SK-N-SH (cell line): ENCODE results near the gene LMOD2. TPM values are rescaled to one million over a fixed set of nuclear protein-coding genes. Genes with fewer than 3 reads are reported as not detected.

Experiments used
- CTCF ChIA-PET: fragments of 300-600, 350-600 bp; formaldehyde crosslinking; extraction: SDS; loops from one replicate; lab custom pipeline; 2021; lab: Yijun Ruan, JAX
- POLR2A ChIA-PET: fragments of 350-600 bp; sonication (Branson Sonifier 250); formaldehyde crosslinking; extraction: SDS; loops from one replicate; lab custom pipeline; 2020; ENCODE audit warnings: antibody characterized with exemption, inconsistent platforms; lab: Yijun Ruan, JAX
- DNase-seq: peaks from one replicate; pipeline ENCODE4 v3.0.0; 2012
- H2AFZ ChIP-seq: fragments of 200-600 bp; sonication (generic); 2 replicates; pipeline ENCODE4 v1.8.1; 2016; ENCODE audit warnings: antibody characterized with exemption, mild to moderate bottlenecking, low read depth
- H3F3A ChIP-seq: fragments of 200-600 bp; sonication (generic); replicated peaks from 2 replicates; pipeline ENCODE3; 2016; ENCODE audit warnings: antibody characterized with exemption, mild to moderate bottlenecking; ENCODE audit not compliant: insufficient read depth
- H3K27ac ChIP-seq, 2 experiments: fragments of 200-500 bp in 1 of 2; fragments of 200-600 bp in 1 of 2; sonication (Bioruptor generic) in 1 of 2; sonication (generic), shearing (Covaris generic) in 1 of 2; 2 replicates each; pipeline versions ENCODE4 v1.5.1 to v1.6.1; 2014 to 2016; ENCODE audit warnings: low read depth in 2 of 2, inconsistent platforms in 1 of 2, low read length in 1 of 2, mild to moderate bottlenecking in 1 of 2, mixed read lengths in 1 of 2
- H3K27me3 ChIP-seq: fragments of 200-600 bp; sonication (generic), shearing (Covaris generic); 2 replicates; pipeline ENCODE4 v1.6.1; 2016; ENCODE audit warnings: mixed run types; ENCODE audit not compliant: insufficient read depth
- H3K36me3 ChIP-seq, 2 experiments: fragments of 200-500 bp in 1 of 2; fragments of 200-600 bp in 1 of 2; sonication (Bioruptor generic) in 1 of 2; sonication (generic) in 1 of 2; replicated peaks in 1 of 2; 2 replicates each; pipeline versions ENCODE3 to v1.5.1; 2014 to 2016; ENCODE audit warnings: low read length in 1 of 2, mild to moderate bottlenecking in 1 of 2; ENCODE audit not compliant: insufficient read depth in 2 of 2, control insufficient read depth in 1 of 2
- H3K4me1 ChIP-seq, 2 experiments: fragments of 200-500 bp in 1 of 2; fragments of 200-600 bp in 1 of 2; sonication (Bioruptor generic) in 1 of 2; sonication (generic), shearing (Covaris generic) in 1 of 2; 2 replicates each; pipeline versions ENCODE4 v1.5.1 to v1.6.1; 2014 to 2016; ENCODE audit warnings: low read depth in 1 of 2, low read length in 1 of 2, mixed run types in 1 of 2; ENCODE audit not compliant: insufficient read depth in 2 of 2, control insufficient read depth in 1 of 2
- H3K4me2 ChIP-seq: fragments of 200-600 bp; sonication (generic), shearing (Covaris generic); 2 replicates; pipeline ENCODE4 v1.6.1; 2017; ENCODE audit warnings: mixed run types
- H3K4me3 ChIP-seq, 2 experiments: fragments of 200-500 bp in 1 of 2; fragments of 200-600 bp in 1 of 2; sonication (Bioruptor generic) in 1 of 2; sonication (generic), shearing (Covaris generic) in 1 of 2; 2 replicates each; pipeline versions ENCODE4 v1.5.1 to v1.8.1; 2014 to 2016; ENCODE audit warnings: low read depth in 2 of 2, inconsistent platforms in 1 of 2, low read length in 1 of 2, mild to moderate bottlenecking in 1 of 2, mixed read lengths in 1 of 2, moderate library complexity in 1 of 2
- H3K79me2 ChIP-seq: fragments of 200-600 bp; sonication (generic); 2 replicates; pipeline ENCODE4 v1.8.1; 2017; ENCODE audit warnings: mild to moderate bottlenecking; ENCODE audit not compliant: insufficient read depth
- H3K9ac ChIP-seq: fragments of 200-600 bp; sonication (generic); 2 replicates; pipeline ENCODE4 v1.6.1; 2017; ENCODE audit warnings: mixed run types
- H3K9me2 ChIP-seq: fragments of 200-600 bp; sonication (generic); 2 replicates; pipeline ENCODE4 v1.6.1; 2017; ENCODE audit warnings: mixed run types
- H3K9me3 ChIP-seq: fragments of 200-600 bp; sonication (generic); 2 replicates; pipeline ENCODE4 v1.6.1; 2017; ENCODE audit warnings: mixed run types, mild to moderate bottlenecking, moderate library complexity
- H4K20me1 ChIP-seq: fragments of 200-600 bp; sonication (generic); 2 replicates; pipeline ENCODE4 v1.6.1; 2017; ENCODE audit warnings: mild to moderate bottlenecking, mixed run types; ENCODE audit not compliant: insufficient read depth
- ELF1 ChIP-seq: IDR thresholded peaks from 2 replicates; pipeline ENCODE4 v1.4.0; 2012
- EP300 ChIP-seq, 2 experiments: IDR thresholded peaks; 2 replicates each; pipeline versions ENCODE4 v1.4.0 to v1.6.1; 2012; ENCODE audit warnings: borderline replicate concordance in 1 of 2, low read depth in 1 of 2, low read length in 1 of 2
- EZH2phosphoT487 ChIP-seq: fragments of 200-600 bp; sonication (generic); IDR thresholded peaks from 2 replicates; pipeline ENCODE4 v1.6.1; 2017; ENCODE audit warnings: low read depth, mixed run types, mild to moderate bottlenecking, antibody characterized with exemption, moderate library complexity, borderline replicate concordance
- FOXJ3 ChIP-seq: sonication (generic); formaldehyde crosslinking; IDR thresholded peaks from 2 replicates; pipeline ENCODE4 v1.5.1; 2020; ENCODE audit warnings: mild to moderate bottlenecking, missing genetic modification reagents
- JUND ChIP-seq: IDR thresholded peaks from 2 replicates; pipeline ENCODE4 v1.4.0; 2012
- POLR2AphosphoS5 ChIP-seq: IDR thresholded peaks from 2 replicates; pipeline ENCODE4 v1.6.1; 2012; ENCODE audit warnings: low read depth, low read length
- REST ChIP-seq: IDR thresholded peaks from 2 replicates; pipeline ENCODE4 v1.6.1; 2012; ENCODE audit warnings: mild to moderate bottlenecking, low read depth, low read length, moderate library complexity
- RXRA ChIP-seq: IDR thresholded peaks from 2 replicates; pipeline ENCODE4 v1.4.0; 2012; ENCODE audit warnings: low read depth, mild to moderate bottlenecking, borderline replicate concordance
- SIN3A ChIP-seq: IDR thresholded peaks from 2 replicates; pipeline ENCODE4 v1.6.1; 2012; ENCODE audit warnings: low read depth, mild to moderate bottlenecking, low read length, moderate library complexity, borderline replicate concordance
- TAF1 ChIP-seq: IDR thresholded peaks from 2 replicates; pipeline ENCODE4 v1.6.1; 2012; ENCODE audit warnings: low read depth, mild to moderate bottlenecking, low read length, moderate library complexity, borderline replicate concordance
- TEAD4 ChIP-seq: IDR thresholded peaks from 2 replicates; pipeline ENCODE4 v1.4.0; 2012; ENCODE audit warnings: mild to moderate bottlenecking, borderline replicate concordance; ENCODE audit not compliant: insufficient read depth
- USF2 ChIP-seq: fragments of 150-350 bp; IDR thresholded peaks from 2 replicates; pipeline ENCODE4 v1.6.1; 2017; ENCODE audit warnings: antibody characterized with exemption, low read length, low read depth, borderline replicate concordance
- WGBS: methylation state at CpG from one replicate; pipeline ENCODE4 v1.1.6; 2017; ENCODE audit warnings: low lambda C conversion rate; 5-methylcytosine and 5-hydroxymethylcytosine counted together
- polyA plus RNA-seq, 3 experiments: library from polyadenylated mRNA; depleted of rRNA; stranded (reverse); fragments of >200 nt; gene quantifications; 2 replicates each; pipeline ENCODE4 v1.2.3, GENCODE V29; 2012
- TF ChIP-seq, protein P1 (sequence below): IDR thresholded peaks from 2 replicates; pipeline ENCODE4 v1.4.0; 2012; ENCODE audit warnings: low read depth, borderline replicate concordance

LMOD2 gene
- polyA plus RNA-seq, 1 of the 3 experiments (the other 2 are of a cell fraction), result not detected

DNA sequence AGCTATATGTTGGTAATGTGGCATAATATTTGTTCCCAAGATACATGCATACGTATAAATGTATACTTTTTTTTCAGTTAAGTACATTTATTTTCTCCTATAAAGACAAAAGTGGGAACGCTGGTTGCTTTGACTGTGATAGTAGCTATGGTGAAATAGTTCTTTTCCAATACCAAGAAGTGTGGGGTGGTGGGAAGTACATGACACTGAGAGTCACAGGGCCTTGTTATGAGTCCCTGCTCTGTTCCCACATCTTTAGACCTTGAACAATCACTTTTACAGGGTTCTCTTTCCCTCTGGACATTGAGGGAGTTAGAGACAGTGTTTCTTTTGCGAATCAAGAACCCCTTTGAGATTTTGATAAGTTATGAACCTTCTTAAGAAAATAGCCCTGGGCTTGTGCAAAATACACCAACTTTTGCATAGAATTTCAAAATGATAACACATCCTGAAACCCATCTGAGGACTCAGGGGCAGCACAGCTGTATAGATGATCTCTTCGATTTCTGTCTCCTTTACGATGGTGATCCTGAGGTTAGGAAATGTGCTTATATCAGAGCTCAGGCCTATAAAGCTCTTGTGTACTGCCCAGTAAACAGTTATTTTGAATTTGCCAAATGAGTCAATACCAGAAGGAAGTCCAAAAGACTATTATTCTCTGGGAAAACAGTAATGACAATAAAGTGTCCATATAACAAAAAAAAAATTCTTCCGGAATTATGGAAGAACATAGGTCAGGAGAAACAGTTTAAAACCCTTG lies 1.1 kb downstream of the LMOD2 start:
- ChIA-PET POLR2A (no interaction called here), CTCF (interaction anchor here (1.0 to 2.4 kb wide), 6 partner anchors 9 to 208 kb away, joined by 3 to 14 read pairs (median 4); no protein-coding TSS in a partner anchor)
- TF ChIP-seq FOXJ3 (CRISPR knock-in tag) (no peak), ELF1 (no peak), EP300 (IDR thresholded peaks at IDR 0.05; ENCODE audit: borderline replicate concordance in 1 of 2, low read depth in 1 of 2, low read length in 1 of 2) (no peak), REST (no peak), RXRA (no peak), SIN3A (no peak), TAF1 (no peak), EZH2phosphoT487 (no peak), TEAD4 (no peak), JUND (no peak), POLR2AphosphoS5 (no peak), USF2 (no peak)
- TF ChIP-seq, protein P1, sequence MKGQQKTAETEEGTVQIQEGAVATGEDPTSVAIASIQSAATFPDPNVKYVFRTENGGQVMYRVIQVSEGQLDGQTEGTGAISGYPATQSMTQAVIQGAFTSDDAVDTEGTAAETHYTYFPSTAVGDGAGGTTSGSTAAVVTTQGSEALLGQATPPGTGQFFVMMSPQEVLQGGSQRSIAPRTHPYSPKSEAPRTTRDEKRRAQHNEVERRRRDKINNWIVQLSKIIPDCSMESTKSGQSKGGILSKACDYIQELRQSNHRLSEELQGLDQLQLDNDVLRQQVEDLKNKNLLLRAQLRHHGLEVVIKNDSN, result no peak
- no peak for DNase-seq
- no peaks in the 10 kb centered on the region for H3F3A ChIP-seq
- H4K20me1 ChIP-seq, result no peaks in the 10 kb centered on the region
- no peaks in the 10 kb centered on the region for H3K9me3 ChIP-seq
- no peak overlapping the region for H2AFZ ChIP-seq
- no peak overlapping the region for H3K27ac ChIP-seq
- no peak overlapping the region for H3K4me3 ChIP-seq
- H3K79me2 ChIP-seq, result no peaks in the 10 kb centered on the region
- no peaks in the 10 kb centered on the region for H3K27me3 ChIP-seq
- H3K9me2 ChIP-seq, result no peaks in the 10 kb centered on the region
- no peak overlapping the region for H3K9ac ChIP-seq
- H3K36me3 ChIP-seq, result no peaks in the 10 kb centered on the region
- H3K4me2 ChIP-seq, result no peak overlapping the region
- H3K4me1 ChIP-seq, result peaks cover 0 to 7% of the 10 kb centered on the region in 2 experiments; a peak in 1 of 4 replicates
- WGBS, result 86% methylated on average over 6 of the region's 6 CpGs
